Measurements from ENCODE around the gene HYLS1. TPM values are rescaled to one million over a fixed set of nuclear protein-coding genes. Genes with fewer than 3 reads are reported as not detected.
"Not testable (repeated sequence)": the region's sequence is repeated elsewhere in the genome, so short reads cannot be mapped to it uniquely, and the experiment has no call there.

HYLS1 gene, protein sequence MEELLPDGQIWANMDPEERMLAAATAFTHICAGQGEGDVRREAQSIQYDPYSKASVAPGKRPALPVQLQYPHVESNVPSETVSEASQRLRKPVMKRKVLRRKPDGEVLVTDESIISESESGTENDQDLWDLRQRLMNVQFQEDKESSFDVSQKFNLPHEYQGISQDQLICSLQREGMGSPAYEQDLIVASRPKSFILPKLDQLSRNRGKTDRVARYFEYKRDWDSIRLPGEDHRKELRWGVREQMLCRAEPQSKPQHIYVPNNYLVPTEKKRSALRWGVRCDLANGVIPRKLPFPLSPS
- 1 to 10 TPM; 4.6 to 5.2 TPM for total RNA-seq

DNA sequence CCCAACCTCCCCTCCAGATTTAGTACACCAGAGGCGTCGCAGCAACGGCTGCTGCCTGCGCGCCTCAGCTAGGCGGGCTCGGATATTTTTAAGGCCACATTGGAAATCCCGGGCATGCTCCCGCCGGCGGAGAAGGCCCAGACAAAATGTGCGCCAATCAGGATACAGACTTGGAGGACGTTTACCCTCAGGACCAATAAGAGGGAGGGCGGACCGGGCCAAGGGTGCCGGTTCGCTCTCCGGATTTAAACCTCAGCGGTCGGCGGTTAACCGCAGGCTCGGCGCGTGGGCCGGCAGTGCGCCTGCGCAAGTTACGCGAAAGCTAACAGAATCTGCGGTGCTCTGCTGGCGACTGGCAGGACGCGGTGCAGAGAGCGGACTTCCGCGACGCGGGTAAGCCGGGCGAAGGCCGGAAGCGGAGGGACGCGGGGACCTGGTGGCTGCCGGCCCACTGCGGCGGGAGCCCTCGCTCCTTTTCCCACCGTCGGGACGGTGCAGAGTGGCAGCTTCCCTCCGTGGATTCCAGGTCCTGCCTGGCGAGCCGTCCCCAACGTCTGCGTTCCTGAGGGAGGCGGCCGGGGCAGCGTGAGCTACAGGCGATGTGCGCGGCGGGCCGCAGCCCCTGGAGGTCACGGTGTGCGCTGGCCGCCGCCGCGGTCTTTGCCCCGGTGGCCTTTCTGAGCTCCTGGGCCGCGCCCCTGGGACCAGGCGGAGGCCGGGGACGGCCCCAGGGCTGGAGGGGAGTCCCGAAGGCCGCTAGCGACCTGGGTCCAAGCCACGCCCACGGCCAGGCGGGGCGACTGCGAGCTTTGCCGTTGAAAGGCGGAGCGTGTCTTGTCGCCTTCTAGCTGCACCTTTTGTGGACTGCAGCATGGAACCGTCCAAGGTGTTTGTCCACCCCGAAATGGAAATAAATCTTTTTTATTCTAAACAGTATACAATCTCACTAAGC is at the start of gene HYLS1:
Gene HYLS1, plus strand, starts transcription at position 296 of the 952 bp plus-strand sequence. CDS start 11,701 bp downstream, outside the sequence.
- CTCF ChIA-PET, result interaction anchor here (0.8 to 1.8 kb wide), 7 partner anchors 9 to 372 kb away, joined by 3 to 7 read pairs (median 6); partner anchors contain the start of genes DDX25 and PUS3
- Mint-ChIP-seq H3K36me3 (ENCODE audit: low read depth) (peaks cover 4% of the 10 kb centered on the region), H3K9me3 (no peaks in the 10 kb centered on the region), H3K27me3 (no peaks in the 10 kb centered on the region), H3K4me1 (ENCODE audit: low read depth) (peaks cover 25% of the 10 kb centered on the region), H3K27ac (peak within 1 kb of the TSS; percentile 90), H3K4me3 (peak within 1 kb of the TSS; percentile 76)
- TF ChIP-seq CTCF (IDR thresholded peaks at IDR 0.05), result no peak
- DNase-seq (peak; percentile 96), ATAC-seq (peak; percentile 89)
- intact Hi-C loops (cut with micrococcal nuclease), result no loop called here
- POLR2A ChIA-PET, result interaction anchor here (0.8 to 1.8 kb wide), 8 partner anchors 9 to 324 kb away, joined by 3 to 21 read pairs (median 5); partner anchors contain the start of genes CHEK1, DDX25, EI24 and FAM118B

GRCh38 chr11:125842321-125842948 is 45.0 kb upstream of the HYLS1 start:
- CTCF ChIA-PET, result no interaction called here
- no peak for TF ChIP-seq CTCF (IDR thresholded peaks at IDR 0.05)
- peaks cover 23% of the 10 kb centered on the region for H3K9me3 Mint-ChIP-seq

GRCh38 chr11:125846188-125846587 is 41.3 kb upstream of the HYLS1 start:
- Mint-ChIP-seq H3K36me3 (ENCODE audit: low read depth) (peaks cover 5% of the 10 kb centered on the region), H3K4me3 (no peak overlapping the region), H3K27me3 (peaks cover 13% of the 10 kb centered on the region), H3K27ac (no peak overlapping the region), H3K9me3 (peaks cover 26% of the 10 kb centered on the region), H3K4me1 (ENCODE audit: low read depth) (no peaks in the 10 kb centered on the region)
- ChIA-PET CTCF (no interaction called here), POLR2A (no interaction called here)
- TF ChIP-seq CTCF (IDR thresholded peaks at IDR 0.05), result no peak
- no peak for ATAC-seq
- no peak for DNase-seq
- intact Hi-C loops (cut with micrococcal nuclease), result no loop called here

More at GRCh38 chr11:125842321-125842948, 45.0 kb upstream of the HYLS1 start:
- intact Hi-C loops (cut with micrococcal nuclease), result no loop called here
- peaks cover 11% of the 10 kb centered on the region for H3K27me3 Mint-ChIP-seq
- DNase-seq (no peak), ATAC-seq (no peak)
- no peak overlapping the region for H3K27ac Mint-ChIP-seq
- no peaks in the 10 kb centered on the region for H3K4me1 Mint-ChIP-seq (ENCODE audit: low read depth)
- H3K4me3 Mint-ChIP-seq, result no peak overlapping the region
- POLR2A ChIA-PET, result no interaction called here
- peaks cover 5% of the 10 kb centered on the region for H3K36me3 Mint-ChIP-seq (ENCODE audit: low read depth)

- CTCF ChIA-PET, H3K4me3 Mint-ChIP-seq: not testable (repeated sequence)
Measured at GRCh38 chr11:125857670-125858069, 29.8 kb upstream of the HYLS1 start.

GRCh38 chr11:125862786-125863185 is 24.7 kb upstream of the HYLS1 start:
- H3K27ac Mint-ChIP-seq; intact Hi-C loops (cut with micrococcal nuclease); H3K27me3 Mint-ChIP-seq; DNase-seq; POLR2A ChIA-PET; H3K36me3 Mint-ChIP-seq (ENCODE audit: low read depth); H3K9me3 Mint-ChIP-seq; CTCF ChIA-PET; H3K4me3 Mint-ChIP-seq; ATAC-seq; H3K4me1 Mint-ChIP-seq (ENCODE audit: low read depth): not testable (repeated sequence)

More at GRCh38 chr11:125857670-125858069, 29.8 kb upstream of the HYLS1 start:
- DNase-seq; ATAC-seq; H3K9me3 Mint-ChIP-seq; intact Hi-C loops (cut with micrococcal nuclease); POLR2A ChIA-PET; H3K4me1 Mint-ChIP-seq (ENCODE audit: low read depth); H3K27ac Mint-ChIP-seq; H3K36me3 Mint-ChIP-seq (ENCODE audit: low read depth): not testable (repeated sequence)
- H3K27me3 Mint-ChIP-seq, result peaks cover 11% of the 10 kb centered on the region

GRCh38 chr11:125865354-125865753 is 22.1 kb upstream of the HYLS1 start:
- H3K9me3 Mint-ChIP-seq; POLR2A ChIA-PET; H3K36me3 Mint-ChIP-seq (ENCODE audit: low read depth); H3K4me3 Mint-ChIP-seq; ATAC-seq; H3K4me1 Mint-ChIP-seq (ENCODE audit: low read depth); intact Hi-C loops (cut with micrococcal nuclease); DNase-seq; CTCF ChIA-PET; H3K27me3 Mint-ChIP-seq; H3K27ac Mint-ChIP-seq: not testable (repeated sequence)
